NB4 (cell line): ENCODE data around the gene RREB1.

Experiments used
- TF ChIP-seq, protein P1 (sequence below): IDR thresholded peaks from 2 replicates; pipeline ENCODE4 v1.6.1; 2011; ENCODE audit warnings: low read depth, low read length
- TF ChIP-seq, protein P2 (sequence below): IDR thresholded peaks from one replicate; pipeline ENCODE4 v1.5.1; 2012; ENCODE audit warnings: low read depth, low read length

DNA sequence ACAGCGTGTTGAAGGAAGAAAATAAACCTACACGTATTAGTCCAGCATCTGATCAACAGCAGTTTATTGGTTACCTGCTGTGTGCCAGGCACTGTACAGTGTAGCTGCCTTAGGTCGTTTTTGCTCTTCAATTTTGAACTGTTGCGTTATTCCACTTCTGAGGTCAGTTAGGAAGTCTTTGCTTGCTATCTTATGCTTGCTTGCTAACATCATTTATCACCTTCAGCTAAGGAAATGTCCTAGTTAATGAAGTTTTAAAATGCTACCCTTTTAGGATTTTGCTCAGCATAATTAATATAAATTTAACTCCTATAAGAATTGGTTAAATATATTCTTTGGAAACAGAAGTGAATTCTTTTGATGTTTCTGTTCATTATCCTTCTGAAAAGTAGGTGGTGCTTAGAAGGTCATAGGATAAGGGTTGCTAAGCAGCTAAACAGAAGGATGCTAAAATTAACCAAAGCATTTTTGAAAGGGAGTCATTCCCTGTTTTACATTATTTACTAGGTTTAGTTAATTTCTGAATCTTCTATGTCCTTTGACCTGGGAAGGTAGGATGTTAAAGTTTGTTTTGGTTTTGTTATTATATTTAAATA is 3.4 kb downstream of the RREB1 start:
- TF ChIP-seq, protein P1, sequence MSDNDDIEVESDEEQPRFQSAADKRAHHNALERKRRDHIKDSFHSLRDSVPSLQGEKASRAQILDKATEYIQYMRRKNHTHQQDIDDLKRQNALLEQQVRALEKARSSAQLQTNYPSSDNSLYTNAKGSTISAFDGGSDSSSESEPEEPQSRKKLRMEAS, result 0 out of 2 replicates have a peak, but pooled peaks have one; percentile 5
- TF ChIP-seq, protein P2, sequence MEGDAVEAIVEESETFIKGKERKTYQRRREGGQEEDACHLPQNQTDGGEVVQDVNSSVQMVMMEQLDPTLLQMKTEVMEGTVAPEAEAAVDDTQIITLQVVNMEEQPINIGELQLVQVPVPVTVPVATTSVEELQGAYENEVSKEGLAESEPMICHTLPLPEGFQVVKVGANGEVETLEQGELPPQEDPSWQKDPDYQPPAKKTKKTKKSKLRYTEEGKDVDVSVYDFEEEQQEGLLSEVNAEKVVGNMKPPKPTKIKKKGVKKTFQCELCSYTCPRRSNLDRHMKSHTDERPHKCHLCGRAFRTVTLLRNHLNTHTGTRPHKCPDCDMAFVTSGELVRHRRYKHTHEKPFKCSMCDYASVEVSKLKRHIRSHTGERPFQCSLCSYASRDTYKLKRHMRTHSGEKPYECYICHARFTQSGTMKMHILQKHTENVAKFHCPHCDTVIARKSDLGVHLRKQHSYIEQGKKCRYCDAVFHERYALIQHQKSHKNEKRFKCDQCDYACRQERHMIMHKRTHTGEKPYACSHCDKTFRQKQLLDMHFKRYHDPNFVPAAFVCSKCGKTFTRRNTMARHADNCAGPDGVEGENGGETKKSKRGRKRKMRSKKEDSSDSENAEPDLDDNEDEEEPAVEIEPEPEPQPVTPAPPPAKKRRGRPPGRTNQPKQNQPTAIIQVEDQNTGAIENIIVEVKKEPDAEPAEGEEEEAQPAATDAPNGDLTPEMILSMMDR, result no peak
